Umbilical cord (tissue), 2 donors: Measurements from ENCODE around the gene ATXN7L1. TPM values are rescaled to one million over a fixed set of nuclear protein-coding genes. Genes with fewer than 3 reads are reported as not detected.
"Not testable (repeated sequence)": the region's sequence is repeated elsewhere in the genome, so short reads cannot be mapped to it uniquely, and the experiment has no call there.

Source experiments
- DNase-seq: peaks from one replicate; pipeline ENCODE4 v3.0.0-alpha.2; 2015; ENCODE audit warnings: low spot score
- total RNA-seq: library from RNA; depleted of rRNA; stranded (reverse); fragments of >200 nt; gene quantifications from one replicate; pipeline ENCODE4 v1.2.3, GENCODE V29; 2014; ENCODE audit warnings: low replicate concordance; ENCODE audit not compliant: insufficient read depth

Gene ATXN7L1
- total RNA-seq, 1 donor from 2014 or later = 4.8 TPM

DNA sequence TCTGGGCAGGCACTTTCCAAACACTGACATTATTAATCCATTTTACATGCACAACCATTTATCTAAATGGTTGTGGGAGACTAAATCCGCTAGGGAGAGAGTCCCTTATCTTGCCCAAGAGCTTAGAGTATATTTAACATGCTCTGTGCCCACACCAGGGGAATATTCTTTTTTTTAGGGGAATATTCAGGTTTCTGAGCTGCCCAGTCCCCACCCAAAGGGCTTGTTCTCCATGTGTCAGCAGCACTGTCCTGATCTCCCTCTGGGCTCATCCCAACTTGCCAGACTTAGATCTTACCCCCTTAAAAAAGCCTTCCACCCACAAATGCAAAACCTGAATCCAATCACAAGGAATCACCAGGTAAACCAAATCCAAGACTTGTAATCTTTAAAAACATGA is 132.1 kb downstream of the ATXN7L1 start:
- no peak for DNase-seq

DNA sequence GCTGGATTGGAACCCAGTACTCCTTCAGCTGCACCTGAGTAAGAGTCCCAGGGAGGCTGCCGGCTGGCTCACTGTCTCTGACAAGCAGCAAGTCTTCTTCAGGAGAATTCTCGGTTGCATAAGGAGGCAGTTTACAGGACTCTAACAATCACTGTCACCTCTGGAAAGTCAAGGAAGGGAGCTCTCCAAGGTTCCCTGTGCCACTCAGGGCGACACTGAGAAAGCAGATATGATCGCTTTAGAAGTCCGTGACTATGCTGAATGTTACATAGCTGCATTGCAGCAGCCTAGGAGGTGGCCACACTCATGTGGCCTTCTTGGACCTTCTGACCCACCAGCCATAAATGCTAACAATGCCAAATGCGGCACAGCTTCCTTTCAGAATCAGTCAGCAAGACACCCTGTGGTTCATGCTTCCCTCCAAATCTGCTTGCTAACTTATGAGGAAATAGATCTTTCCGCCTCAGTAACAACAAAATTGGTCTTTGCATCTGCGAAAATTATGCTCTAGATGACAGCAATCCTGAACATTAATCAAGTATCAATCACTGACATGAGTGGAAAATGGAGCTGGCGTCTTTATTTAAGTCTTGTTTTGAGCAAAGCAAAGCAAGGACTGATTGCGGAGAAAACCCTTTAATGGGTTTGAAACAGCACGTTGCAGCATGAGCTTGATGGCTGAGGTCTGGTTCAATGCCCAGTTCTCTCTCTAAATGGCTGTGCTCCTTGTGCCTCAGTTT is 132.9 kb downstream of the ATXN7L1 start:
- peak; percentile 25 for DNase-seq

- no peak for DNase-seq
These were observed 133.6 kb downstream of the ATXN7L1 start for GRCh38 chr7:105742787-105743186.

DNA sequence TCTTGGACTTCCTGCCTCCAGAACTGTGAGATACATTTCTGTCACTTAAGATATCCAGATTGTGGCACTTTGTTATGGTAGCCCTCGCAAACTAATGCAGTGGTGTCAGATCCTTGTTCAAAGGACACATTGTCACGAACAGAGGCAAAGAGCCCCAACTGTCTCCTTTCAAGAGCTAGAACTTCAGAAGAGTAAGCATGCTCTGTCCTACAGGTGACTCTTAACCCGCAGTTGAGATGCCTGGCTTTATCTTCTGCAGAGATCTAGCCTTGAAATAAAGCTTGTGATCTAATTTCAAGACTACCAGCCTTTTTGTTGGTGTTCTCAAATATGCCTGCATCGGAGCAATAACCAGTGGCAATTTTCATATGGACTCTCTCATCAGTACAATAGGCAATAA is 134.4 kb downstream of the ATXN7L1 start:
- no peak for DNase-seq

- no peak for DNase-seq
These were observed 138.3 kb downstream of the ATXN7L1 start for GRCh38 chr7:105738133-105738532.

DNA sequence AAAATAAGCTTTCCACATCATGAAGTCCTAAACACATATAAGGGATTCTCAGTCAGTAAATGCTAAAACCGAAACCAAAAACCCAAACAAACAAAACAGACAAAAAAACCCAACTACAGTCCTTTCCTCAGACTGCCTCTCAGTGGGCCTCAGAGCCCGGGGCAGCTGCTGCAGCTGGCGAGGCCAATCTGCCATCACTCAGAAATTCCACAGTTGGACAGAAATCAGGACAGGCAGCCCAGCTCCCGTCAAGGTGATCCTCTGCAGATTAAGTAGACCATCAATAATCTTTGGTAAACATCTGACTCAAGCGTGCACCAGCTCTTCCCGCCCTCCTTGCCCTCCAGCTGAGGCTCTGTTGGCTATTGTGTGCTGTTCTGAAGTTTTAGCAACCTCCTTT is 142.2 kb downstream of the ATXN7L1 start:
- peak; percentile 32 for DNase-seq

DNA sequence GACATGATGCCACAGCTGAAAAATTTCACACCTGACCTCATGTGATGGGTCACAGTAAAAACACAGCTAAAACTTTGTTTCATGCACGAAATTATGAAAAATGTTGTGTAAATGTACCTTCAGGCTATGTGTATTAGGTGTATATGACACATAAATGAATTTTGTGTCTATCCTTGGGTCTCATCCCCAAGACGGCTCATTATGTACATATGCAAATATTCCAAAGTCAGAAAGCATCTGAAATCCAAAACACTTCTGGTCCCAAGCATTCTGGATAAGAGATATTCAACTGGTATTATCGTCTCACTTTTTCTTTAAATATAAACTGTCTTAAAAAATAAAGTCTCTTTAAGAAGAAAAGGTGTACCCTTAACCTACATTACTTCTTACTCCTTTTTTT is 145.4 kb downstream of the ATXN7L1 start:
- DNase-seq = no peak

DNA sequence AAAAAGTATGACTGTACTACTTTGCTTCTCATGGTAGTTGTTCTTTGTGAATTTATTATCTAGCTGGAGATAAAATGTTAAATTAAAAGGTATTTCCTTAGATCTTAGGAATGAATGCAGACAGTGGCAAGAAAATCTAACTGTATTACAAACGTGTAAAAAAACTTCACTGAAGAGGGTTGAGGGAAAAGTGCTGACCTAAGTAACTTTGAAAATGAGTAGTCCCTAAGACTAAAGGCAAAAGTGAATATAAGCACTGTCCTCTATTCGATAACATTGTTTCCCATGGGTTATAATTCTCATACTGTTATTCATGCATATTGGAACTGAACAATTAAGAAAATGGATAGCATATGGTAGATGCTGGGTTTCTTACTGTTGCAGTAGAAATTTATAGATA is 148.4 kb downstream of the ATXN7L1 start:
- no peak for DNase-seq

DNA sequence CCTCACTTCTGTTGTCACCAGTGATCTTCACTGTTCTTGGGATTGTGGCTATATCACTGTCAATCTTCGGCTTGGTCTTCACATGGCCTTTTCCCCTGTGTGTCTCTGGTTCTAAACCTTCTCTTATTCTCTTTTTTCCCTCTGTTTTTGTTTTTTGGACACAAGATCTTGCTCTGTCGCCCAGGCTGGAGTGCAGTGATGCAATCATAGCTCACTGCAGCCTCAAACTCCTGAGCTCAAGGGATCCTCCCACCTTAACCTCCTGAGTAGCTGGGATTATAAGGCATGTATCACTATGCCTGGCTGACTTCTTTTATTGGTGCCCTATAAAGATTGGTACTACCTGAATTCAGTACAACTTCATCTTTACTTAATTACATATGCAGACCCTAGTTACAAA is 151.7 kb downstream of the ATXN7L1 start:
- no peak for DNase-seq

- no peak for DNase-seq
These were observed 152.8 kb downstream of the ATXN7L1 start for GRCh38 chr7:105723572-105723971.

GRCh38 chr7:105721571-105722104 is 154.8 kb downstream of the ATXN7L1 start:
- DNase-seq = no peak

DNA sequence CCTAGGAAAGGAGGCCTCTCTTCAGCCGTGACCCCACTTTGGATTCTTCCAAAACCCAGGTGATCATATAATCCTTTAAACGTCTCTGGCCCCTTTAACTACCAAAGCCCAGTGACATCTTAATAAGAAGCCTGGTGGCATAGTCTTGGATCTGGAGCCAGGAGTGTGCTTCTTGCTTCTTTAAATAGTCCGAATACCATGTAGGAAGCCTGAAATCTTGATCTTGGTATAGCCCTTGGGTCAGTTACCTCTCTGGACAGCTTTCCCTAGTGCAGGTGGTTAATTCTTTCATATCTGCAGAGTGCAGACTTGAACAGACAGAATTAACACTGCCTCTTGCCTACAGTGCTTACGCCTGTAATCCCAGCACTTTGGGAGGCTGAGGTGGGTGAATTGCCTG is 156.5 kb downstream of the ATXN7L1 start:
- no peak for DNase-seq

GRCh38 chr7:105719395-105719794 is 157.0 kb downstream of the ATXN7L1 start:
- DNase-seq = no peak

DNA sequence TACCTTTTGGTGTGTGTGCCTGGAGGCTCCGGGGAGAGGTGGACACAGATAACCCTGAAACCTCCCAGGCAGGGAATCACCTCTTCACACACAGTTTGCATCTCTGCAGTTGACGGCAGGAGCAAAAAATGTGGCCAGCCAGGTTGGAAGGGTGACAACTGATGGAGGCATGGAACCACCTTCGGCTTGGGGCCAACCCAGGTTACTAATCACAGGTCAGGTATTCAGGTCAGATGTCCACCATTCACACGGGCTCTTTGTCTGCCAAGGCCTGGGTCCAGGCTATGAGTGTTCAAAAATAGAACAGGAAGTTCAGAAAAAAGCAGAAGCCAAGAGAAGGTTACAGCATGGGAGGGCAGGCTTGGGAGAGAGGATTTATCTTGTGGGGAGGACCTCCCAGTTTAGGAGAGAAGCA is 157.9 kb downstream of the ATXN7L1 start:
- no peak for DNase-seq

- DNase-seq = no peak
These were observed 160.9 kb downstream of the ATXN7L1 start for GRCh38 chr7:105715528-105715927.

DNA sequence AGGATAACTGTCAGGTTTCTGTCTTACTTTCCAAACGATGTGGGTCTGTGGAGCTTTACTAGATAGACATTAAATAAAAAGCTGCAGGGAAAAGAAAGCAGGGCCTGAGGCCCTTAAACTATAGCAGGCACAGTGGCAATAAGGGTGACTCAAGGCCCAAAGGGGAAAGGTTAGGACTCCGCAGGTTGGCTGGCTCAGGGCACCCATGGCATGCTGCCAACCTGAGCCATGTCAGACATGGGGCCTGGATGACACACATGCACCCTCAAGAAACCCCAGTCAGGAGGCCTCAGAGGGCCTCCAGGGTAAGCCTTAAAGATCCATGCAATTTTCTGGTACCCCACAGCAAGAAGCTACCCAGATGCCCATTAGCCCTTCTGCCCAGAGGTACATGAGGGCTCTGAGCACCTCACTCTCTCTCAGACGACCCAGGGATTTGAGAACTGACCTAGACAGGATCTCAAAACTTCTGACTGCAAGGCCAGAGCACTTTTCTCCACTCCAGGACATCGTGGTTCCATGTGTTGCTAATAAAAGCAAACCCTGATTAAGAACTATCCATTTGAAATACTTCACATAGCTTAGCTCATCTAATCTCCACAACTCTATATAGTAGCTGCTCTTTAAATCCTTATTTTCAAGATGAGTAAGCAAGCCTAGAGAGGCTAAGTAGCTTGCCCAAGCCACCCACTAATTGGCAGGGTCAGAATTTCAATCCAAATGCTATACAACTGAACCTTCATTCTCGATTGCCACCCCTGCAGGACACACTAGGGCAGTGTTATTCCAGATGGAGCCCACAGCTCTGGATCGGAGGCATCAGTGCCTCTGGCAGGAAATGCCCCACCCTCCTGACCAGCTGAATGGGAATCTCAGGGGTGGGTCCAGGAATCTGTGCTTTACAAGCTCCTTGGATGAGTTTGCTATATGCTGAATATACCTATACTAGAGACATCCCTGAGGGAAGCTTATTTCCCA is 162.6 kb downstream of the ATXN7L1 start:
- DNase-seq = no peak

- DNase-seq = no peak
These were observed 163.5 kb downstream of the ATXN7L1 start for GRCh38 chr7:105712877-105713276.

- DNase-seq = no peak
These were observed 164.5 kb downstream of the ATXN7L1 start for GRCh38 chr7:105711726-105712402.

GRCh38 chr7:105710720-105711119 is 165.7 kb downstream of the ATXN7L1 start:
- not testable (repeated sequence) for DNase-seq

- DNase-seq = no peak
These were observed 167.7 kb downstream of the ATXN7L1 start for GRCh38 chr7:105708763-105709080.

- no peak for DNase-seq
These were observed 168.2 kb downstream of the ATXN7L1 start for GRCh38 chr7:105707967-105708762.
